Keratinocyte (primary cell): Measurements from ENCODE around the gene BBS10. TPM values are rescaled to one million over a fixed set of nuclear protein-coding genes. Genes with fewer than 3 reads are reported as not detected.
"Not testable (repeated sequence)": the region's sequence is repeated elsewhere in the genome, so short reads cannot be mapped to it uniquely, and the experiment has no call there.

Source experiments
- DNase-seq: peaks from one replicate; pipeline ENCODE4 v3.0.0-alpha.2; 2011; ENCODE audit warnings: low read depth, missing footprints, low spot score
- FAIRE-seq: peaks from 2 replicates; lab custom pipeline; 2011; peaks lifted over from hg19 to GRCh38; lab: Jason Lieb, UNC
- H2AFZ ChIP-seq: 2 replicates; pipeline ENCODE4 v1.6.0; 2012; ENCODE audit warnings: low read length, control low read depth, inconsistent platforms; ENCODE audit not compliant: control insufficient read depth
- H3K27ac ChIP-seq: 2 replicates; pipeline ENCODE4 v1.5.1; 2011; ENCODE audit warnings: low read length; ENCODE audit not compliant: control insufficient read depth, insufficient read depth
- H3K27me3 ChIP-seq: 3 replicates; pipeline ENCODE4 v1.6.0; 2011; ENCODE audit warnings: low read length; ENCODE audit not compliant: control insufficient read depth, insufficient read depth; ENCODE audit errors: extremely low read depth
- H3K36me3 ChIP-seq, 2 experiments: 2 replicates in 1 of 2; 3 replicates in 1 of 2; pipeline ENCODE4 v1.5.1; 2011; ENCODE audit warnings: low read length in 2 of 2, mild to moderate bottlenecking in 1 of 2; ENCODE audit not compliant: control insufficient read depth in 2 of 2, insufficient read depth in 2 of 2; ENCODE audit errors: extremely low read depth in 1 of 2
- H3K4me1 ChIP-seq: 3 replicates; pipeline ENCODE4 v1.5.1; 2011; ENCODE audit warnings: low read length; ENCODE audit not compliant: control insufficient read depth, insufficient read depth; ENCODE audit errors: extremely low read depth
- H3K4me2 ChIP-seq: 3 replicates; pipeline ENCODE4 v1.6.0; 2011; ENCODE audit warnings: low read depth, low read length; ENCODE audit not compliant: control insufficient read depth, insufficient read depth; ENCODE audit errors: extremely low read depth
- H3K4me3 ChIP-seq, 3 experiments: fragments of 200-600 bp in 1 of 3; sonication (generic) in 1 of 3; 2 replicates in 2 of 3; 3 replicates in 1 of 3; pipeline ENCODE4 v1.5.1; 2011 to 2016; ENCODE audit warnings: low read length in 3 of 3, mild to moderate bottlenecking in 3 of 3, control low read depth in 2 of 3, inconsistent platforms in 1 of 3, low read depth in 1 of 3, mixed read lengths in 1 of 3, mixed run types in 1 of 3, moderate library complexity in 1 of 3; ENCODE audit not compliant: control insufficient read depth in 2 of 3, insufficient read depth in 2 of 3; ENCODE audit errors: extremely low read depth in 1 of 3
- H3K79me2 ChIP-seq: 2 replicates; pipeline ENCODE4 v1.6.0; 2012; ENCODE audit warnings: low read length; ENCODE audit not compliant: control insufficient read depth, insufficient read depth
- H3K9ac ChIP-seq: 3 replicates; pipeline ENCODE4 v1.6.0; 2011; ENCODE audit warnings: low read length; ENCODE audit not compliant: control insufficient read depth, insufficient read depth; ENCODE audit errors: extremely low read depth
- H3K9me1 ChIP-seq: 3 replicates; pipeline ENCODE4 v1.6.0; 2011; ENCODE audit warnings: low read length; ENCODE audit not compliant: control insufficient read depth, insufficient read depth; ENCODE audit errors: extremely low read depth
- H3K9me3 ChIP-seq: 2 replicates; pipeline ENCODE4 v1.5.1; 2012; ENCODE audit warnings: low read depth, low read length; ENCODE audit not compliant: control insufficient read depth
- H4K20me1 ChIP-seq: 3 replicates; pipeline ENCODE4 v1.6.0; 2011; ENCODE audit warnings: low read length; ENCODE audit not compliant: control insufficient read depth, insufficient read depth; ENCODE audit errors: extremely low read depth
- CTCF ChIP-seq, 3 experiments: IDR thresholded peaks in 1 of 3; conservative IDR thresholded peaks in 1 of 3; optimal IDR thresholded peaks in 1 of 3; 2 replicates in 2 of 3; 3 replicates in 1 of 3; pipeline versions ENCODE3 to v1.5.1; 2011; ENCODE audit warnings: low read length in 3 of 3, mild to moderate bottlenecking in 3 of 3, moderate library complexity in 2 of 3, control low read depth in 1 of 3, inconsistent platforms in 1 of 3; ENCODE audit not compliant: insufficient read depth in 2 of 3; ENCODE audit errors: extremely low read depth in 1 of 3
- EZH2 ChIP-seq: IDR thresholded peaks from one replicate; pipeline ENCODE4 v1.6.1; 2012; ENCODE audit warnings: inconsistent platforms, mild to moderate bottlenecking, low read length, moderate library complexity
- dilution Hi-C: fragments of 300-500 bp; cut with MboI; formaldehyde crosslinking; loops from one replicate; pipeline ENCODE4 v1.7.0; 2020; ENCODE audit warnings: low sequenced_read_pairs; ENCODE audit not compliant: extremely low pct_ligation_motif_present
- polyA plus RNA-seq, 5 experiments: library from polyadenylated mRNA; depleted of rRNA in 3 of 5; stranded (reverse) in 3 of 5; stranded (forward) in 1 of 5; unstranded in 1 of 5; fragments of >200 nt; gene quantifications; 1 replicate in 1 of 5; 2 replicates in 3 of 5; 3 replicates in 1 of 5; pipeline versions ENCODE4 v1.2.1 to v1.2.3, GENCODE V29; 2011 to 2012; ENCODE audit warnings: missing spikeins in 2 of 5, low read depth in 1 of 5, low replicate concordance in 1 of 5

The BBS10 gene
- polyA plus RNA-seq, 1 donor (not counting 4 experiments of a cell fraction or from before 2014, with no cell fraction given): 11.5 TPM

GRCh38 chr12:76329159-76329558 is 19.1 kb downstream of the BBS10 start:
- Histone ChIP-seq H3K27me3 (no peaks in the 10 kb centered on the region), H3K4me1 (peaks cover 15% of the 10 kb centered on the region), H3K9ac (no peak overlapping the region), H4K20me1 (no peaks in the 10 kb centered on the region), H3K36me3 (no peaks in the 10 kb centered on the region), H3K27ac (peak overlapping the region; percentile 65), H3K9me3 (no peaks in the 10 kb centered on the region), H3K9me1 (no peaks in the 10 kb centered on the region), H3K79me2 (no peaks in the 10 kb centered on the region), H3K4me3 (no peak overlapping the region), H2AFZ (no peak overlapping the region), H3K4me2 (peak overlapping the region; percentile 47)
- dilution Hi-C loops: no loop called here
- TF ChIP-seq CTCF (optimal IDR thresholded peaks at IDR 0.05 in 1 of 3, IDR thresholded peaks at IDR 0.05 in 1 of 3, conservative IDR thresholded peaks at IDR 0.05 in 1 of 3; ENCODE audit: extremely low read depth in 1 of 3, insufficient read depth in 2 of 3, low read length in 3 of 3) (no peak), EZH2 (no peak)
- peak; percentile 89 for FAIRE-seq
- DNase-seq: peak; percentile 54

GRCh38 chr12:76319595-76320319 is 28.5 kb downstream of the BBS10 start:
- H2AFZ ChIP-seq, H3K9me3 ChIP-seq, H3K4me3 ChIP-seq, H4K20me1 ChIP-seq, H3K4me2 ChIP-seq, dilution Hi-C loops, DNase-seq, H3K27ac ChIP-seq, H3K4me1 ChIP-seq, H3K9ac ChIP-seq, H3K27me3 ChIP-seq, H3K9me1 ChIP-seq, H3K36me3 ChIP-seq, FAIRE-seq, H3K79me2 ChIP-seq: not testable (repeated sequence)
